ENCODE data around the gene LRRTM4. TPM values are rescaled to one million over a fixed set of nuclear protein-coding genes. Genes with fewer than 3 reads are reported as not detected.

The LRRTM4 gene
- total RNA-seq, 2 donors from 2014 or later = 0.33 TPM; not detected in 1

GRCh38 chr2:77007686-77008085 lies 514.5 kb downstream of the LRRTM4 start:
- Histone ChIP-seq H3K27me3 (no peaks in the 10 kb centered on the region), H3K9me3 (no peaks in the 10 kb centered on the region), H3K36me3 (replicated peaks in 1 of 2; ENCODE audit: insufficient read depth in 1 of 2, low read depth in 2 of 2) (no peaks in the 10 kb centered on the region), H3K4me3 (no peak overlapping the region), H3K27ac (no peak overlapping the region), H3K4me1 (no peaks in the 10 kb centered on the region)
- ATAC-seq = no peak
- TF ChIP-seq POLR2A (IDR thresholded peaks at IDR 0.05) = no peak
- TF ChIP-seq CTCF (IDR thresholded peaks at IDR 0.05) = no peak
- intact Hi-C loops (cut with DNase I) = no loop called here
- DNase-seq = no peak
- 41 to 48% methylated on average over 2 of the region's 2 CpGs for WGBS, 2 donors

GRCh38 chr2:77005522-77005921 lies 516.7 kb downstream of the LRRTM4 start:
- TF ChIP-seq CTCF (IDR thresholded peaks at IDR 0.05) (no peak), POLR2A (IDR thresholded peaks at IDR 0.05) (no peak)
- Histone ChIP-seq H3K36me3 (replicated peaks in 1 of 2; ENCODE audit: insufficient read depth in 1 of 2, low read depth in 2 of 2) (no peaks in the 10 kb centered on the region), H3K27me3 (no peaks in the 10 kb centered on the region), H3K27ac (no peak overlapping the region), H3K9me3 (no peaks in the 10 kb centered on the region), H3K4me3 (no peak overlapping the region), H3K4me1 (no peaks in the 10 kb centered on the region)
- intact Hi-C loops (cut with DNase I) = no loop called here
- no peak for DNase-seq
- ATAC-seq = no peak
- 59 to 80% methylated on average over 2 of the region's 2 CpGs for WGBS, 2 donors

DNA sequence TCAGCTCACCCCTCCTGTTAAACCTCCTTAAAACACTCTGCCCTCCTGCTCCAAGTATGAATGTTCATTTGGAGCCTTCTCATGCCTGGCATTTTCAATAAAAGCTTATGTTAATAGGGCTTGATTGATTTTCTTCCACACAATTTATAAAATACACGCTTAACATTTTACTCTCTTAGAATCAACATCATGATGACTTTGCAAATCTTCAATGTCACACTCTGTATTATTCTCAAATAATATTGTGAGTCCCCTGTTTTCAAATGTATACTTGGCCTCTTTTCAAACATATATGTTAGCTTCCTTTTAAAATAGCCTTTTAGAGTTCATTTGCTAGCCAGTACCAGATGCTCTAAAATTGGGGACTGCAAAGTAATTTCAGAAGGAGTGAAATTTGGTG lies 520.3 kb downstream of the LRRTM4 start:
- DNase-seq = no peak
- ATAC-seq = no peak
- Histone ChIP-seq H3K36me3 (replicated peaks in 1 of 2; ENCODE audit: insufficient read depth in 1 of 2, low read depth in 2 of 2) (no peaks in the 10 kb centered on the region), H3K27me3 (no peaks in the 10 kb centered on the region), H3K9me3 (no peaks in the 10 kb centered on the region), H3K4me1 (no peaks in the 10 kb centered on the region), H3K4me3 (no peak overlapping the region), H3K27ac (no peak overlapping the region)
- no peak for TF ChIP-seq CTCF (IDR thresholded peaks at IDR 0.05)
- no peak for TF ChIP-seq POLR2A (IDR thresholded peaks at IDR 0.05)
- 36 to 50% methylated on average over 1 of the region's 1 CpG for WGBS, 2 donors
- intact Hi-C loops (cut with DNase I) = no loop called here

- no peaks in the 10 kb centered on the region for H3K27me3 ChIP-seq
- no peaks in the 10 kb centered on the region for H3K9me3 ChIP-seq
- no peak overlapping the region for H3K27ac ChIP-seq
- TF ChIP-seq POLR2A (IDR thresholded peaks at IDR 0.05) (no peak), CTCF (IDR thresholded peaks at IDR 0.05) (no peak)
- no peak overlapping the region for H3K4me3 ChIP-seq
- H3K36me3 ChIP-seq (replicated peaks in 1 of 2; ENCODE audit: insufficient read depth in 1 of 2, low read depth in 2 of 2) = no peaks in the 10 kb centered on the region
- WGBS, 2 donors = 40 to 44% methylated on average over 3 of the region's 3 CpGs
- H3K4me1 ChIP-seq = no peaks in the 10 kb centered on the region
- intact Hi-C loops (cut with DNase I) = no loop called here
- no peak for ATAC-seq
- DNase-seq = no peak
Observed at GRCh38 chr2:76998704-76999103, 523.5 kb downstream of the LRRTM4 start.

- TF ChIP-seq CTCF (IDR thresholded peaks at IDR 0.05) = no peak
- TF ChIP-seq POLR2A (IDR thresholded peaks at IDR 0.05) = no peak
- Histone ChIP-seq H3K9me3 (no peaks in the 10 kb centered on the region), H3K4me1 (no peaks in the 10 kb centered on the region), H3K27ac (no peak overlapping the region), H3K36me3 (replicated peaks in 1 of 2; ENCODE audit: insufficient read depth in 1 of 2, low read depth in 2 of 2) (no peaks in the 10 kb centered on the region), H3K4me3 (no peak overlapping the region), H3K27me3 (no peaks in the 10 kb centered on the region)
- DNase-seq = no peak
- ATAC-seq = no peak
- intact Hi-C loops (cut with DNase I) = no loop called here
Observed at GRCh38 chr2:76998152-76998551, 524.0 kb downstream of the LRRTM4 start.
